IPS DF 6.9 (cell line): ENCODE measurements around the gene IFNAR2.

Source experiments
- DNase-seq: peaks from one replicate; pipeline ENCODE4 v3.0.0-alpha.2; 2013; ENCODE audit warnings: low read depth, low spot score
- H3K27ac ChIP-seq: one replicate; pipeline ENCODE4 v1.5.1; 2013; ENCODE audit warnings: low read length, control low read depth
- H3K27me3 ChIP-seq: 2 replicates; pipeline ENCODE4 v1.6.1; 2013; ENCODE audit warnings: mild to moderate bottlenecking, low read length; ENCODE audit not compliant: control insufficient read depth, insufficient read depth
- H3K36me3 ChIP-seq: 2 replicates; pipeline ENCODE4 v1.6.1; 2013; ENCODE audit warnings: low read length; ENCODE audit not compliant: control insufficient read depth, insufficient read depth
- H3K4me1 ChIP-seq: 2 replicates; pipeline ENCODE4 v1.6.1; 2013; ENCODE audit warnings: low read length; ENCODE audit not compliant: control insufficient read depth, insufficient read depth
- H3K4me3 ChIP-seq: 2 replicates; pipeline ENCODE4 v1.5.1; 2013; ENCODE audit warnings: mild to moderate bottlenecking, low read length
- H3K9me3 ChIP-seq: 2 replicates; pipeline ENCODE4 v1.6.1; 2013; ENCODE audit warnings: low read length, inconsistent platforms; ENCODE audit not compliant: control insufficient read depth, insufficient read depth
- WGBS: extraction: QIAGEN DNeasy Blood & Tissue Kit; methylation state at CpG from one replicate; pipeline ENCODE4 v1.1.7; 2013; ENCODE audit warnings: mixed read lengths, missing lambda C conversion rate; ENCODE audit not compliant: insufficient read length, insufficient coverage; 5-methylcytosine and 5-hydroxymethylcytosine counted together

IFNAR2 gene

DNA sequence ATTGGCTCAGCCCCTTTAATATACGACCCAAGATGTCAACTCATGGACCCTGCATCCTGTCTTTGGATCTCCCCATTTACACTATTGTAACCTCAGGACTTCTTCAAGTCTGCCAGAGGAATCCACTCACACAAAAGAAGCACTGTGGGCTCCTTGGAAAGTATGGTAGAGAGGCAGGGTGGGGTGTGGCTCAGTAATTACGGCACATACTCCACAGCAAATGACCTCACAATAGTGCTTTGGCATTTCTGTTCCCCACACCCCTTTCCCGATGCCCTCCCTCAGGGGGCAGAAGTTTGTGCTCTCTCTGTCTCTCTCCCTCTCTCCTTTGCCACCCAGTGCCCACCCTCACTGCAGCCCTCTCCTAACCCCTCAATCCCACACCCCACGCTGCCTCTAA lies 27.8 kb upstream of the IFNAR2 start:
- DNase-seq, result no peak
- Histone ChIP-seq H3K27ac (no peak overlapping the region), H3K9me3 (no peaks in the 10 kb centered on the region), H3K4me1 (no peaks in the 10 kb centered on the region), H3K27me3 (no peaks in the 10 kb centered on the region), H3K36me3 (no peaks in the 10 kb centered on the region), H3K4me3 (no peak overlapping the region)
- no CpG with 5 or more reads among the region's 4 CpGs for WGBS

DNA sequence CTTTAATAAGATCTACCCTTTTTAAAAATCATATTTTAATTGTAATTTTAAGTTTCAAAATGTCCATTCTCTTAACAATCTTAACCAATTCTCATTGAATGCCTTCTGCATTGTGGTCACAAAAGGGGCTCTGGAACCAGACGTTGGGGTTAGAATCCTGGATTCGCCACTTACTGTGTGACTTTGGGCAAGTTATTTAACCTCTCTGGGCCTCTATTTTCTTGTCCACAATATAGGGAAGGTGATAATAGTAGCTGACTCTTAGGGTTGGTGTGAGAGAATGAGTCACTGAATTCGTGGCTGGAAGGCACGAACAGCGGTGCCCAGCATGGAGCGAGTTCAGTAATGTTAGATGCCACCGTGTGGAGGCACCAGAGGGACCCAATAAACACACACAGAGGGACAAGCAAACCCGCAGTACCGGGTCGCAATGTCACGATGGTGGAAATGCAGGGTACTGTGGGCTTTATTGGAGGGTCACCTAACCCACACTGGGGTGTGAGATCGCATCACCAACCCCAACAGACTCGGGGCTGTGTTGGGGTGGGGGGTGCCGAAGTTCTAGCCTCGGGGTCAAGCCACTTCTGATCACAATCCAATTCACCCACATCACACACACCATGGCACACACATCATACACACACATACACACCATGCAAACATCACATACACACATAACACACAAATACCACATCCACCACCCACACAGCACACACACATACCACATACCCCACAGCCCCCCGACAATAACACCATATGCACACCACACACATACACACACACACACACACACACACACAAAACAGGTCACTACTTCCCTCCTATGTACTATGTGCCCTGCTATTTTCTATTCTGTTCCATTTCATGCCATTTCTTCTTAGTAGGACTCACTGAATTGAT lies 27.0 kb upstream of the IFNAR2 start:
- Histone ChIP-seq H3K4me3 (no peak overlapping the region), H3K36me3 (no peaks in the 10 kb centered on the region), H3K27ac (no peak overlapping the region), H3K27me3 (no peaks in the 10 kb centered on the region), H3K4me1 (no peaks in the 10 kb centered on the region), H3K9me3 (no peaks in the 10 kb centered on the region)
- no peak for DNase-seq
- WGBS, result 100% methylated on average over 1 of the region's 16 CpGs

DNA sequence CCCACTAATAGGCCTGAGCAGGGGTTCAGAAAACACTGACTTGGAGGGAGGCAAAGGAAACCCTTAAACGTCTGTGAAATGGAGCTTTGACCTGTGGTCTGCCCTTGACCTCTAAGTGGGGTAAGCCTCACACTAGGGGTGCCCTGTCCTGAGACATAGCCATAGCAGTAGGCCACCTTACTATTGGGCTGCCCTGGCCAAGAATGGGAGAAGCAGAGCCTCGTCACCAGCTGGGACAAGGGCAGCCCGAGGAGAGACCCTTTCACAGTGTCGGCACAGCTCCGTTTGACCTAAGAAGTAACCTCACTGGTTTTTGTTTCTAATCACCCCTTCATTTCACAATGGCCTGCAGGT lies 26.4 kb upstream of the IFNAR2 start:
- Histone ChIP-seq H3K27ac (no peak overlapping the region), H3K4me3 (no peak overlapping the region), H3K27me3 (no peaks in the 10 kb centered on the region), H3K36me3 (no peaks in the 10 kb centered on the region), H3K9me3 (no peaks in the 10 kb centered on the region), H3K4me1 (no peaks in the 10 kb centered on the region)
- DNase-seq, result no peak
- WGBS, result no CpG with 5 or more reads among the region's 5 CpGs

DNA sequence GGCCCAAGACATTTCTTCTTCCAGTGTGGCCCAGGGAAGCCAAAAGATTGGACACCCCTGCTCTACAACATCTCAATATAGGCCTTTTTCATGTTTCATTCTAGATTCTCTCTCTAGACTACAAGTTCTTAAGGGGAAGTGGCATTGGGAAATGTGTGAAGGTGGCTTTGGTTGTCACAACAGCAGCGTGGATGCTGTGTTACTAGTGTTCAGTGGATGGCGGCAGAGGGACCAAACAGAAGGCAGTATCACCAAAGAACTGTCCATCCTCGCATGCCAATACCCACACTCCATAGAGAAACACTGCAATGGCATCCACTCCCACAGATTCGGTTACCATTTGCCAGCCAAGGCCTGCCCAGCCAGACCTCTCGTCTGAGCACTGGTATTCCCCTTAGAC lies 24.3 kb upstream of the IFNAR2 start:
- H3K9me3 ChIP-seq, result no peaks in the 10 kb centered on the region
- DNase-seq, result no peak
- H3K4me3 ChIP-seq, result no peak overlapping the region

DNA sequence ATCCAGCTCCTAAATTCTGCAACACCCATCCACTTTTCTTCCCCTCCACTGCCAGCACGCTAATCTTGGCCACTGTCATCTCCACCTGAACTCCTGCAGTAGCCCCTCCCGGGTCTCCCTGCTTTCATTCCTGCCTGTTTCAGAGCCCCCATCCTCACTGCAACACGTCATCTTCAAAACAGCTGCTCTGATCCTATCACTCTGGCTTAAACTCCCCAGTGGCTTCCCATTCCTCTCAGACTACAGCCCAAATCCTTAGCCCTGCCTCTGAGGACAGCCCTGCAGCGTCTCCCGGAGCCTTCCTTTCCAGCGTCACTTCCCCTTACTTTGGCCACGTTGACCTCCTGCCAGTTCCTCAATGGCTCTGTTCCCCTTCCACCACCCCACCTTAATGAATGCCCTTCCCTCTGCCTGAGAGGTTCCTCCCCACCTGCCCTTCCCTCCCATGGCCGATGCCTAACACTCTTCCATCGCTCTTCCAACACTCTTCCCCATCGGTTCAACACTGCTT lies 22.9 kb upstream of the IFNAR2 start:
- Histone ChIP-seq H3K27ac (no peak overlapping the region), H3K27me3 (no peaks in the 10 kb centered on the region), H3K4me3 (no peak overlapping the region), H3K9me3 (no peaks in the 10 kb centered on the region), H3K36me3 (no peaks in the 10 kb centered on the region), H3K4me1 (no peaks in the 10 kb centered on the region)
- no peak for DNase-seq
- no CpG with 5 or more reads among the region's 10 CpGs for WGBS

More for the DNA sequence above, 24.3 kb upstream of the IFNAR2 start:
- Histone ChIP-seq H3K36me3 (no peaks in the 10 kb centered on the region), H3K27ac (no peak overlapping the region), H3K4me1 (no peaks in the 10 kb centered on the region), H3K27me3 (no peaks in the 10 kb centered on the region)
- WGBS, result no CpG with 5 or more reads among the region's 5 CpGs

DNA sequence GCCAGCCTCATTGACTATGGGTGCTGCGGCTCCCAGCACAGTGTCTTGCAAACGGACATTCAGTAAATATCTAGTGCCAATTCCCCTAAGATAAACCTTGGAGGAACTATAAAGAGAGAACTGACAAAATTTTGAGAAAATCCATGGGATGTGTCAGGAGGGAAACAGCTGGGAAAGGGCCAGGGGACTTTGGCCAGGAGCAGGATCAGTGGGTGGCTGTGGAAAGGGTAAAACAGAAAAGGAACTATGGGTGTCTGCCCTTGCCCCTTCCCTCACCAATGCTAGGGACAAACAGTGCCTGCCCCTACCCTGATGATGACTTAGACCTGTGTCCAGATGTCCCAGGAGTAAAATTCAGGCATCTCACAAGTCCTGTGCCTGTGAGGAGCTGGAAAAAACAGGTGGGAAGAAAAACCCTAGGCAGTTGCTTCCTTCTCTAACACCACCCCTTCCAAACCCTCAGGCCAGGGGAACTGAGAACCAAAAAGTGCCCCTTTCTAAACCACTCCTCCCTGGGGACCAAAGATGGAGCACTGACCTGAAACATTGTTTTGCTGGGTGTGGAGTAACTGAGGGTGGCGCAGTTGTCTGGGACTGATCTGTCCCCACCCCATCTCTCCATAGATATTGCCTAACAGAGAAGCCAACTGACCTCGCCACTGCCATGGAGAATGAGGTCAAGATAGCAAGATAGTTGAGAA lies 22.1 kb upstream of the IFNAR2 start:
- Histone ChIP-seq H3K27ac (no peak overlapping the region), H3K27me3 (no peaks in the 10 kb centered on the region), H3K4me3 (no peak overlapping the region), H3K9me3 (no peaks in the 10 kb centered on the region), H3K4me1 (no peaks in the 10 kb centered on the region), H3K36me3 (no peaks in the 10 kb centered on the region)
- DNase-seq, result no peak
- WGBS, result no CpG with 5 or more reads among the region's 4 CpGs

DNA sequence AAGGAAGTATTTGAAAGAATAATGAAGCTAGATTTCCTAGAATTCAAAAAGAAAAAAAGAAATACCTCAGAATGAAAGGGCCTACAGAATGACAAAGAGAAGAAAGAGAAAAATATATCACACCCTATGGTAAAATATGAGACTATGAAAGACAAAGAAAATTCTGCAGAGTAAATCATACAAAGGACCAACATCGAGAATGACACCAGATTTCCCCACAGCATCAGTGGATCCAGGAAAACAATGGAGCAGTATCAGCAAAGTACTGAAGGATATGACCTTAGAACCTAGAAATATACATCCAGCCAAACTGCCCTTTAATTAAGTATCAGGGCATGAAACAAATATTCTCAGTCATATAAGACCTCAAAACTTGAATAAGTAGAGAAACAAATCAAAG lies 21.2 kb upstream of the IFNAR2 start:
- Histone ChIP-seq H3K4me3 (no peak overlapping the region), H3K4me1 (no peaks in the 10 kb centered on the region), H3K27ac (no peak overlapping the region), H3K9me3 (no peaks in the 10 kb centered on the region), H3K27me3 (no peaks in the 10 kb centered on the region), H3K36me3 (no peaks in the 10 kb centered on the region)
- no peak for DNase-seq
- WGBS, result no CpG with 5 or more reads among the region's 1 CpG

DNA sequence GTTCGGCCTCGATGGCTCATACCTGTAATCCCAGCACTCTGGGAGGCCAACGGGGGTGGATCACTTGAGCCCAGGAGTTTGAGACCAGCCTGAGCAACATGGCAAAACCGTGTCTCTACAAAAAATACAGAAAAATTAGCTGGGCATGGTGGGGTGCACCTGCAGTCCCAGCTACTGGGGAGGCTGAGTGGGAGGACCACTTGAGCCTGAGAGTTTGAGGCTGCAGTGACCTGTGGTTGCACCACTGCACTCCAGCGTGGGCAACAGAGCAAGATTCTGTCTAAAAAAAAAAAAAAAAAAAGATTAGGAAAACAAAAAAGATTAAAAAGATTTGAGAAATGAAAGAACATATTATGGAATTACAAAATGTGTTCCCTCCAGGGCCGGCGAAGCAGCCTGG lies 18.4 kb upstream of the IFNAR2 start:
- Histone ChIP-seq H3K4me3 (no peak overlapping the region), H3K9me3 (no peaks in the 10 kb centered on the region), H3K27me3 (no peaks in the 10 kb centered on the region), H3K27ac (no peak overlapping the region), H3K4me1 (no peaks in the 10 kb centered on the region), H3K36me3 (no peaks in the 10 kb centered on the region)
- DNase-seq, result no peak
- no CpG with 5 or more reads among the region's 7 CpGs for WGBS

DNA sequence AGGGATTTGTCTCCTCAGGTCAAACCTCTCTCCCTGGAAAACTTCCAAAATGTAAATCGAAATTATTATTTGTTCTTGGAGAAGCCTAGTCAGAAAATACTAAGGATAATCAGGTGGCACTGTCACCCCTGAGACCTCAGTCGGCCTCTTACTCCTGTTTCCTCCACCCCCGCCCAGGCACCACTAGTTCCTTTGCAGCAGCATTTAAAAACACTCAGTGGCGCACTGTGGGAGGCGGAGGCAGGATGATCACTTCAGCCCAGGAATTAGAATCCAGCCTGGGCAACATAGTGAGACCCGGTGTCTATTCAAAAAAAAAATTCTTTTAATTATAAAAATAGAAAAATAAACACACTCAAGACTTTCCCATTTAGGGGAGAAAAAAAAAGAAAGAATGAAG lies 18.0 kb upstream of the IFNAR2 start:
- no peak overlapping the region for H3K4me3 ChIP-seq
- no peaks in the 10 kb centered on the region for H3K9me3 ChIP-seq
- no peaks in the 10 kb centered on the region for H3K36me3 ChIP-seq
- DNase-seq, result no peak
- H3K4me1 ChIP-seq, result no peaks in the 10 kb centered on the region
- H3K27ac ChIP-seq, result no peak overlapping the region
- H3K27me3 ChIP-seq, result no peaks in the 10 kb centered on the region
- no CpG with 5 or more reads among the region's 6 CpGs for WGBS

DNA sequence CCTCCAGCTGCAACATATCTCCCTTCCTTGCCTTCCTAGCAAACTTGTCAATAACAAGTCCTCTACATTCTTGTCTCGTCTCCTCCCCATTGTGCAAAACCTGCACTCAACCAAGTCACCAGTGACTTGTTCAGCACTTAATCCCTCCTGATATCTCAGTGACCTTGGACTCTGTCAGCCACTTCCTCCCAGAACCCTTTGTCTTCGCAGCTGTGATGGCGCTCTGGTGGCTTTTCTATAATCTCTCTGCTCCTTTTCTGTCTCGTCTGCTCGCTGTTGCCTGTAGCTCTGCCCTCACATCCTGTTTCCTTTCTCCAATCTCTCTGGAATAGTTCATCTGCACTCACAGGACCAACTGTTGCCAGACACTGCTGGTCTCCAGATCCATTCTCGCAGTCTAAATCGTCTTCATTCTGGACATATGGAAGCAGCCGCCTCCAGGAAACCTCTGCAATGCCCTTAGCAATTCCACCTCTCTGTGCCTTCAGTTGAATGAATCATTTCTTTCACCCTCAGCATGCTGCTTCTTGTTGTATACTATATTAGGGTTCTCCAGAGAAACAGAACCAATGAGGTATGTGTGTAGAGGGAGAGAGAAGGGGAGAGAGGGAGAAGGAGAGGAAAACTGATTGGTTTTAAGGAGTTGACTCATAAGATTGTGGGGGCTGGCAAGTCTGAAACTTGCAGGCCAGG lies 17.4 kb upstream of the IFNAR2 start:
- WGBS, result no CpG with 5 or more reads among the region's 8 CpGs
- H3K4me1 ChIP-seq, result no peaks in the 10 kb centered on the region
- H3K27me3 ChIP-seq, result no peaks in the 10 kb centered on the region
- no peak overlapping the region for H3K27ac ChIP-seq
- H3K9me3 ChIP-seq, result no peaks in the 10 kb centered on the region
- no peak for DNase-seq
- H3K4me3 ChIP-seq, result no peak overlapping the region
- H3K36me3 ChIP-seq, result no peaks in the 10 kb centered on the region
